Left renal cortex interstitium (tissue), 4 donors: Measurements from ENCODE around the gene PLEKHG5. TPM values are rescaled to one million over a fixed set of nuclear protein-coding genes. Genes with fewer than 3 reads are reported as not detected.
"Not testable (repeated sequence)": the region's sequence is repeated elsewhere in the genome, so short reads cannot be mapped to it uniquely, and the experiment has no call there.

ENCODE experiments used
- DNase-seq, 4 donors: peaks; one replicate each; pipeline ENCODE4 v3.0.0-alpha.2; 2013; ENCODE audit warnings: low read depth in 4 of 4, low spot score in 2 of 4, missing footprints in 1 of 4
- polyA plus RNA-seq, 4 donors: library from polyadenylated mRNA; unstranded; fragments of 120-200 nt; gene quantifications; one replicate each; pipeline ENCODE4 v1.2.1, GENCODE V29; 2013; ENCODE audit not compliant: insufficient read length in 4 of 4

PLEKHG5 gene
- polyA plus RNA-seq, 4 donors = 10.7 to 27.3 (median 19.9) TPM

- DNase-seq = no peak
These were observed 42.5 kb downstream of the PLEKHG5 start for GRCh38 chr1:6448749-6449631.

GRCh38 chr1:6447818-6448748, 43.4 kb downstream of the PLEKHG5 start:
- no peak for DNase-seq

- no peak for DNase-seq
These were observed 44.2 kb downstream of the PLEKHG5 start for GRCh38 chr1:6447016-6447817.

GRCh38 chr1:6446665-6447015, 44.8 kb downstream of the PLEKHG5 start:
- no peak for DNase-seq

- DNase-seq = not testable (repeated sequence)
These were observed 45.5 kb downstream of the PLEKHG5 start for GRCh38 chr1:6445929-6446328.

GRCh38 chr1:6445062-6445763, 46.3 kb downstream of the PLEKHG5 start:
- no peak for DNase-seq

- no peak for DNase-seq
These were observed 47.1 kb downstream of the PLEKHG5 start for GRCh38 chr1:6444377-6444776.

GRCh38 chr1:6443339-6444115, 47.9 kb downstream of the PLEKHG5 start:
- no peak for DNase-seq

- DNase-seq = no peak
These were observed 49.9 kb downstream of the PLEKHG5 start for GRCh38 chr1:6441586-6441985.

- DNase-seq = no peak
These were observed 51.0 kb downstream of the PLEKHG5 start for GRCh38 chr1:6440198-6441126.

- DNase-seq = no peak
These were observed 53.4 kb downstream of the PLEKHG5 start for GRCh38 chr1:6438047-6438525.

GRCh38 chr1:6437012-6437700, 54.3 kb downstream of the PLEKHG5 start:
- not testable (repeated sequence) for DNase-seq

GRCh38 chr1:6436277-6436676, 55.2 kb downstream of the PLEKHG5 start:
- not testable (repeated sequence) for DNase-seq

GRCh38 chr1:6435547-6435946, 55.9 kb downstream of the PLEKHG5 start:
- DNase-seq = no peak

GRCh38 chr1:6435129-6435528, 56.3 kb downstream of the PLEKHG5 start:
- no peak for DNase-seq

GRCh38 chr1:6434186-6434585, 57.3 kb downstream of the PLEKHG5 start:
- DNase-seq = no peak
